H1 (cell line): ENCODE measurements around the gene RAI14. TPM values are rescaled to one million over a fixed set of nuclear protein-coding genes. Genes with fewer than 3 reads are reported as not detected.

ENCODE experiments used
- ASH2L ChIP-seq: fragments of 200-600, 300-600 bp; sonication (generic); IDR thresholded peaks from one replicate; pipeline ENCODE4 v1.7.1; 2017; ENCODE audit warnings: low read length
- ATF3 ChIP-seq: IDR thresholded peaks from 2 replicates; pipeline ENCODE4 v1.6.1; 2011; ENCODE audit warnings: low read depth, mild to moderate bottlenecking, low read length; ENCODE audit not compliant: insufficient read depth
- BRCA1 ChIP-seq: IDR thresholded peaks from 2 replicates; pipeline ENCODE4 v1.6.1; 2012; ENCODE audit warnings: low read depth, low read length, improper control_type of control experiment
- CHD2 ChIP-seq: IDR thresholded peaks from 2 replicates; pipeline ENCODE4 v1.6.1; 2012; ENCODE audit warnings: low read length, improper control_type of control experiment
- CHD7 ChIP-seq: fragments of 300-600 bp; sonication (generic); IDR thresholded peaks from 2 replicates; pipeline ENCODE4 v1.7.1; 2012; ENCODE audit warnings: low read length, moderate library complexity, mild to moderate bottlenecking, inconsistent platforms; ENCODE audit not compliant: insufficient replicate concordance
- EGR1 ChIP-seq: IDR thresholded peaks from 2 replicates; pipeline ENCODE4 v1.6.1; 2011; ENCODE audit warnings: low read depth, low read length, borderline replicate concordance
- EZH2 ChIP-seq: fragments of 200-600 bp; sonication (generic); IDR thresholded peaks from 2 replicates; pipeline ENCODE4 v1.7.1; 2012; ENCODE audit warnings: low read depth, mild to moderate bottlenecking, moderate library complexity, low read length, inconsistent platforms; ENCODE audit not compliant: severe bottlenecking
- FOSL1 ChIP-seq: IDR thresholded peaks from 2 replicates; pipeline ENCODE4 v1.6.1; 2011; ENCODE audit warnings: mild to moderate bottlenecking, low read depth, low read length, moderate library complexity; ENCODE audit not compliant: insufficient read depth
- SUZ12 ChIP-seq: fragments of 200-600 bp; sonication (generic); IDR thresholded peaks from 2 replicates; pipeline ENCODE4 v1.6.1; 2012; ENCODE audit warnings: mild to moderate bottlenecking, inconsistent platforms, low read length, moderate library complexity, mixed read lengths
- TAF1 ChIP-seq: IDR thresholded peaks from 2 replicates; pipeline ENCODE4 v1.6.1; 2011; ENCODE audit warnings: mild to moderate bottlenecking, low read depth, low read length
- TCF12 ChIP-seq: IDR thresholded peaks from 2 replicates; pipeline ENCODE4 v1.6.1; 2011; ENCODE audit warnings: low read depth, mild to moderate bottlenecking, low read length
- TEAD4 ChIP-seq: IDR thresholded peaks from 2 replicates; pipeline ENCODE4 v1.6.1; 2012; ENCODE audit warnings: low read depth, low read length, inconsistent platforms, mixed read lengths
- YY1 ChIP-seq: IDR thresholded peaks from 2 replicates; pipeline ENCODE4 v1.6.1; 2011; ENCODE audit warnings: low read depth, mild to moderate bottlenecking, low read length
- polyA plus RNA-seq, 7 experiments: library from polyadenylated mRNA; depleted of rRNA in 3 of 7; stranded (reverse) in 5 of 7; unstranded in 2 of 7; fragments of >200 nt in 5 of 7; fragments of 200-250 nt in 2 of 7; gene quantifications; 1 replicate in 5 of 7; 2 replicates in 1 of 7; 4 replicates in 1 of 7; pipeline versions ENCODE4 v1.2.1 to v1.2.3, GENCODE V29; 2011 to 2013; ENCODE audit warnings: missing spikeins in 2 of 7, mixed read lengths in 2 of 7
- total RNA-seq: library from RNA; stranded (reverse); fragmentation: NEBNext Ultra II Directional; extraction: Animal tissue kit (Norgen Biotek cat#: 25700); gene quantifications from 2 replicates; pipeline ENCODE4 v1.2.1, GENCODE V29; 2021

RAI14 gene
- total and polyA plus RNA-seq, 2 of the 8 experiments (the other 6 are each of a cell fraction or from before 2014, with no cell fraction given), result 48.4 to 210 TPM

- TF ChIP-seq CHD7 (no peak), EZH2 (no peak), BRCA1 (no peak), EGR1 (no peak), ASH2L (no peak), TCF12 (no peak), ATF3 (no peak), CHD2 (no peak), TAF1 (no peak), FOSL1 (no peak), YY1 (no peak), TEAD4 (no peak), SUZ12 (no peak)
Observed at GRCh38 chr5:34748431-34748830, 92.3 kb downstream of the RAI14 start (continued).
